Stimulated activated CD8-positive, alpha-beta memory T cell treated with anti-CD3 and anti-CD28 coated beads, Interleukin-15, amount 100 ng/mL, for 4 hours (primary cell): ENCODE data around the gene GMPPA.

Experiments
- DNase-seq, 2 donors: peaks; one replicate each; pipeline ENCODE4 v3.0.0-alpha.2; 2020; ENCODE audit warnings: low read depth in 2 of 2

The GMPPA gene

GRCh38 chr2:219506153-219506801 is 7.6 kb downstream of the GMPPA start:
- no peak for DNase-seq

- no peak for DNase-seq
Observed at GRCh38 chr2:219506802-219507526, 8.3 kb downstream of the GMPPA start.

DNA sequence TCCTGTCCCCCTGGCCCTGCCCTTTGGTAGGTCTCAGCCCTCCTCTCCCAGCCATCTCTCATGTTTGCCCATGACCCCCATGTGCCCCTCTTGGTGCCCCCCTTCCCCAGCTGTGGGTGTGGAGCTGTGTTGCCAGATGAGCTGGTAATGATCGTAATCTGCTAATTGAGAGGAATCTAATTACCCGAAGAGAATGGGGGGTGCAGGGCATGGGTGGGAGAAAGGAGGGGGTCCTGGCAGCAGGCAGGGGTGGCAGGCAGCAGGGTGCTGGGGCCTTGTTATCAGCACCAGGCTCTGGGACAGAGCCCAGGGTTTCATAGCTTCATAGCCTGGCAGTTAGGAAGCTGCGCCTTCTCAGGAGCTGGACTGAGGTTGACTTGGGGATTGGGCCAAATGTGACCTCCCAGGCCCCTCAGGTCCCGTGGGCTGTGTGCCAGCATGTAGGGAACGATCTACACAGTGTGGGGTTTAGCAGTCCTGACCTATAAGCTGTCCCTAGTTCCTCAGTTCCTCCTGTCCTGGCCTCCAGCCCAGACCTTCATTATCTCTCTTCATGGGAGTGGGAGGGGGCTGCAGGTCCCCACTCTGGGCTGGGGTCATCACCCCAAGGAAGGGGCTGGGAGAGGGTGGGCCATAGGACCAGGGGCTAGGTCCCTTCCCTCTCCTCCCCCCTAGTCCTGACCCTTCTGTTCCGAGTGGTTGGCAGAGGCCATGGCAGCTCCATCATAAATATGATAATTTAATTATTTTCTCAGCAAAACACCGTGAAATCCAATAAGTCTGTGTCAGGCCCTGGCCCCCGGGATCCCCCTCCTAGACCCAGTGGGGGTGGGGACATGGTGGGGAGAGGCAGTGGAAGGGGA is 9.1 kb downstream of the GMPPA start:
- no peak for DNase-seq

GRCh38 chr2:219508444-219508734 is 9.7 kb downstream of the GMPPA start:
- DNase-seq = no peak

DNA sequence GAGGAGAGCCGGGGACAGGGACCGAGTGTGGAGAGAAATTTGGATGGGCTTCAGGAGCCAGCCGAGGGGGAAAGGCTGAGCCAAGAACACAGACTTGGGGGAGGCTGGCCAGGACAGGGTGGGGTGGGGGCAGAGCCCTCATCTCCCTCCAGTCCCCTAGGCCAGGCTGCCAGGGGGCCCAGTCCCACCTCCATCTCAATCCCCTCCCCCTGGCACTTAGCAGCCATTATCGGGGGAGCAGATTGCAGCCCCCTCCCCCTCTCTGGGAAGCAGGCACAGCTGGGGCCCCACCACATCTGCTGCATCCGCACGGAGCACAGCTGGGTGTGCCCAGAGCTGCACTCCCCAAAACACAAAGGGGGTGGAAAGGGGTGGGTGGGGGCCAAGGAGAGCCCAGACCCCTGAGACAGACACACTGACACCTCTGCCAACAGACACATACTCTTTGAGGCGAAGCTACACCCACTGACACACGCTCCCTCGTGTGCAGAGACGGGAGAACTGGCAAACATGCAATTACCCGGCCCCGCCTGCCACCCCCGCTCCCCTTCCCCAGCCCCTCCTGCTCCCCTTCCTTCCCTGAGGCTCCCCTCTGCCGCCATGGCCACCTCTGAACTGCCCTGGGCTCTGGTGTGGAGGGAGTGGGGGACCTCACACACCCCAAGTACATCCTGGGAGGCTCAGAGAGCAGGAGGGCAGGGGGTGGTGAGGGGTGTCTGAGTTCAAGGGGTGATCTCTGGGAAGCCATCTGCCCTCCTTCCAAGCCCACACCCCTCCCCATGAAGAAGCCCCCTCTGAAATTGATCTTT is 10.5 kb downstream of the GMPPA start:
- DNase-seq = no peak

GRCh38 chr2:219509780-219510511 is 11.3 kb downstream of the GMPPA start:
- peak in 1 of 2 donors; percentile 11 for DNase-seq

GRCh38 chr2:219510512-219511135 is 11.9 kb downstream of the GMPPA start:
- DNase-seq = no peak

DNA sequence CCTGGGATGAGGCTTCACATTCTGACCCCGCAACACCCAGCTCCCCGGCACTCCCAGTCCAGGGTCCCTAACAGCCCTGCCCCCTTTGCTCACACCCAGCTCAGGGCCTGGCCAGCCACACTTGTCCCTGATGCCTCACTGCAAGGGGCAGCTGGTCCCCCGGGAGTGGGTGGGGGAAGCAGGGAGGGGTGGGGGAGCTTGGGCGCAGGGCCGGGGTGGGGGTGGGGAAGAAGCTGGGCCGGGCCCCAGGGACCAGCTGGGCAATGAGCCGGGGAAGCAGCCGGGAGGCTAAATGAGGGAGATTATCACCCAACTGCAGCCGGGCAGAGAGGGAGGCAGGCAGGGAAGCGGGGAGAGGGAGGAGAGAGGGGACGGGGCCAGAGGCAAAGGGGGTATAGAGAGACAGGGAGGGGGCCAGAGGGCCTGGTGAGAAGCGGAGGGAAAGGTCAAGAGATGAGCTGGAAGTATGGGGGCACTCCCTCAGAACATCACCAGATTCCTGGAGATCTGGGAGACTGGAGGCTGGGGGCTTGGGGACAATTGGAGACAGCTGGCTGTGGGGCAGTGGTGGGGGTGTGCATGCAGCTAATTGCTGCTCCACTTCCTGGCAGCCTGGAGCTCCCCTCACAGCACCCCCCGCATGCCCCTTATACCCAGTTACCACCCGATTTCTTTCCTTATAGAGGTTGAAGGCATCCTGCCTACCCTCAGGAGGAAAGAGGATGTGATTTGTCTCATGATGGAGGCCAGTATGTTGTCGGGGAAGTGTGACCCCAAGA is 13.0 kb downstream of the GMPPA start:
- no peak for DNase-seq

DNA sequence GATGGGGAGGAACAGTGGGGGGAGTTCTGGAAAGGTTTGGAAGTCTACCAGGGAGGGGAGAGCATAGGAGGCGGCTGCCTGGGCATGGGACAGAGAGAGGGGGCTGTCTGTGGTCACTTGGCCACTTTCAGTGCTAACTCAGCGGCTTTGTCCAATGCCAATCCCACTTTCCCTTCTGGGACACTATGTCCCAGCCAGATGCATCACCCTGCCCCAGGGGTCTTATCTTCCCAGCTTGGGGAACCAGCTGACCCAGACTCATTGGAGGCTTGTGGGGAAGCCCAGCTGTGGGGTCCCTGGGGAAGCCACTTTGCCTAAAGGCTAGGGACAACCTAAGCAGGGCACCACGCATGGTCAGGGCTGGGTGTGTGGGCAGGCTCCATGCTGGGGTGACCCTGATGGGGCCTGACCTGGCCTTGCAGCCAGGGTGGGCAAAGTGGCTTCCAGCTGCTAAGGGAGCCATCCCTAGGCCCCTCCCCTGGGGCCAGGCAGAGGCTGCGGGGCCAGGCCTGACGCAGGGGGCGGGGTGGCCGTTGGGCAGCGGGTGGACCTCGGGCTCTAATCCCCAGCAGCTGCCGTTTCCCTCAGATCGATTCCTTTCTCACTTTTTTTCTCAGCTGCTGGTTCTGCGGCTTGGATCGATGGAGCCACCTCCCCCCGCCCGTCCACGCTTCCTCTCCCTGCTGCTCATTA is 14.0 kb downstream of the GMPPA start:
- DNase-seq = no peak

DNA sequence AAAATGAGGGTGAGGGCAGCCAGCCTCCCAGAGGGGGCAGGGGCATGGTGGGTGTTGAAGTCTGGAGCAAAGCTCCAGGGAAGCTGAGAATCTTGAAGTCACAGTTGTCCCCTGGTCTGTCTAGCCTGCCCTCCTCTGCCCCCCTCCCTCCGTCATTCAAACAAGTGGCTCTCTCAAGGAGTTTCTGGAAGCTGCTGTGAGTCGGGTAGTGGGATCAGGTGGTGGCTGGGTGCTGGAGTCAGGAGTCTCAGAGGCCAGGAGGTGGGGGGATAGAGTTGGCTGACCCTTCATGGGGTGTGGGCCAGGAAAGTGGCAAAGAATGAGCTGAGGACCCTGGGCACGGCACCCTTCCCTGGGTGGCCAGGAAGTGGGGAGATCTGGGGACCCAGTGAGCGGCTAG is 15.1 kb downstream of the GMPPA start:
- no peak for DNase-seq

GRCh38 chr2:219514196-219514761 is 15.6 kb downstream of the GMPPA start, which contains the start of gene ASIC4:
ASIC4 (plus strand) TSS chr2:219514482; CDS start chr2:219514725, 243 bp downstream.
- DNase-seq = no peak

DNA sequence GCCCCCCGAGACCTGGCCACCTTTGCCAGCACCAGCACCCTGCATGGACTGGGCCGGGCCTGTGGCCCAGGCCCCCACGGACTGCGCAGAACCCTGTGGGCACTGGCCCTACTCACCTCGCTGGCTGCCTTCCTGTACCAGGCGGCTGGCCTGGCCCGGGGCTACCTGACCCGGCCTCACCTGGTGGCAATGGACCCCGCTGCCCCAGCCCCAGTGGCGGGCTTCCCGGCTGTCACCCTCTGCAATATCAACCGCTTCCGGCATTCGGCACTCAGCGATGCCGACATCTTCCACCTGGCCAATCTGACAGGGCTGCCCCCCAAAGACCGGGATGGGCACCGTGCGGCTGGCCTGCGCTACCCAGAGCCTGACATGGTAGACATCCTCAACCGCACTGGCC is 16.1 kb downstream of the GMPPA start:
- no peak for DNase-seq

GRCh38 chr2:219515874-219516629 is 17.4 kb downstream of the GMPPA start:
- no peak for DNase-seq

DNA sequence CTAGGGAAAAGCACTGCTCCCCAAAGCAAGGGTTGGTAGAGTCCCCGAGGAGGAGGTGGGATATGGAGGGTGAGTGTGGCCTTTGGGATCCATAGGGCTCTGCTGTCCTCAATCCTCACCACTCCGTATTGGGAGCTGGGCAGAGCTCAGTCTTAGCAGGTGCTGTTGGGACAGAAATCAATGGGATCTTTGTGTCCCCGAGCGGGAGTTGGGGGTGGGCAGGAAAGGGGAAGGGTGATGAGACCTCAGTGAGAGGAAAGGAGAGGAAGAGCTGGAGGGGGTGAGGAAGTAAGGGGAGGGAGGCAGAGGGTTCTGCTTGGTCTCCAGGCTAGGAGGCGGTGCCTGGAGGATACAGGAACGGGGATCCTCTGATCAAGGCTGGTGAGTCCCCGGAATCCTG is 18.2 kb downstream of the GMPPA start:
- DNase-seq = no peak

- no peak for DNase-seq
Observed at GRCh38 chr2:219517954-219518778, 19.5 kb downstream of the GMPPA start.

- no peak for DNase-seq
Observed at GRCh38 chr2:219519526-219519916, 20.8 kb downstream of the GMPPA start.

DNA sequence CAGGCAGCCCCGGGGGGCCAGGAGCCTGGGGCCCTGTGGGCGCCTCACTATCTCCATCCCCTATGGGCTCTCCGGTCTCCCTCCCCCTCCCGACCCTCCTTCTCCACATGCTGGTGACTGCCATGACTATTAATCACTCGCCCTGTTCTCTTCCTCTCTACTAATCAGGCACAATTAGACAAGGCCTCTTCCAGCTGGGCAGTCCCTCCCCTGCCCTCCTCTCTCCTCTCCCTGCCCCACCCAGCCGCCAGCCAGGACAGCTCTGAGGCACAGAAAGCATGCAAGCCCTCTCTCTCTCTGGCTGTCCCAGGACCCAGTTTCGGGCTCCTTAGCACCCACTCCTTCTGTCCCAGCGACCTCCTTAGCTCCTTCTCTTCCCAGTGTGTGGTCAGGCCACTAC is 21.4 kb downstream of the GMPPA start:
- no peak for DNase-seq
